GM12864 (cell line): ENCODE measurements around the gene MB21D2.

Experiments
- DNase-seq: peaks from one replicate; pipeline ENCODE4 v3.0.0-alpha.2; 2011; ENCODE audit warnings: low read depth
- H3K4me3 ChIP-seq: 2 replicates; pipeline ENCODE4 v1.5.1; 2011; ENCODE audit warnings: mild to moderate bottlenecking, low read depth, low read length, control low read depth
- TF ChIP-seq, protein P1 (sequence below): IDR thresholded peaks from 2 replicates; pipeline ENCODE4 v1.5.1; 2011; ENCODE audit warnings: low read depth, mild to moderate bottlenecking, moderate library complexity, low read length, control low read depth, inconsistent platforms; ENCODE audit errors: missing control alignments

Gene MB21D2

GRCh38 chr3:192870822-192871221, 46.8 kb downstream of the MB21D2 start:
- no peak overlapping the region for H3K4me3 ChIP-seq
- TF ChIP-seq, protein P1, sequence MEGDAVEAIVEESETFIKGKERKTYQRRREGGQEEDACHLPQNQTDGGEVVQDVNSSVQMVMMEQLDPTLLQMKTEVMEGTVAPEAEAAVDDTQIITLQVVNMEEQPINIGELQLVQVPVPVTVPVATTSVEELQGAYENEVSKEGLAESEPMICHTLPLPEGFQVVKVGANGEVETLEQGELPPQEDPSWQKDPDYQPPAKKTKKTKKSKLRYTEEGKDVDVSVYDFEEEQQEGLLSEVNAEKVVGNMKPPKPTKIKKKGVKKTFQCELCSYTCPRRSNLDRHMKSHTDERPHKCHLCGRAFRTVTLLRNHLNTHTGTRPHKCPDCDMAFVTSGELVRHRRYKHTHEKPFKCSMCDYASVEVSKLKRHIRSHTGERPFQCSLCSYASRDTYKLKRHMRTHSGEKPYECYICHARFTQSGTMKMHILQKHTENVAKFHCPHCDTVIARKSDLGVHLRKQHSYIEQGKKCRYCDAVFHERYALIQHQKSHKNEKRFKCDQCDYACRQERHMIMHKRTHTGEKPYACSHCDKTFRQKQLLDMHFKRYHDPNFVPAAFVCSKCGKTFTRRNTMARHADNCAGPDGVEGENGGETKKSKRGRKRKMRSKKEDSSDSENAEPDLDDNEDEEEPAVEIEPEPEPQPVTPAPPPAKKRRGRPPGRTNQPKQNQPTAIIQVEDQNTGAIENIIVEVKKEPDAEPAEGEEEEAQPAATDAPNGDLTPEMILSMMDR: no peak
- no peak for DNase-seq

- no peak for DNase-seq
- H3K4me3 ChIP-seq: no peak overlapping the region
- TF ChIP-seq, protein P1: no peak
These were observed 48.3 kb downstream of the MB21D2 start for GRCh38 chr3:192869131-192870031.

- TF ChIP-seq, protein P1: no peak
- no peak overlapping the region for H3K4me3 ChIP-seq
- no peak for DNase-seq
These were observed 50.0 kb downstream of the MB21D2 start for GRCh38 chr3:192867645-192868044.

DNA sequence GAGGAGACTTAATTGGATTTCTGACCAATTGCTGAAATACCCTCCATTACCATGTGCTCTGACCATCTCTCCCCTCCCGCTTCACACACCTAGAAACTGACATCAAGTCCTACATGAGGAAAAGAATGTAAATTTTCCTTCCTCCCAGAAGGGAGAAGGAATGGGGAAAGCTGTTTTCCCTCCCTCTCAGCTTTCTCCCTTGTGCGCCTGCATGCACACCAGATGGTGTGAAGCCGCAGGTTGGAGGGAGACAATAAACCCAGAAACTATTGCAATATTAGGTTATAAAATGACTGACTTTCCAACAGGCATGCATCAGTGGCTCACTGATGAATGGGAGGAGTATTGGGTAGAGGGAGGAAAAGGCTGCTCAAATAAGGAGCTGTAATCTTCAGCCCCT, 50.9 kb downstream of the MB21D2 start:
- TF ChIP-seq, protein P1: no peak
- DNase-seq: no peak
- H3K4me3 ChIP-seq: no peak overlapping the region

- H3K4me3 ChIP-seq: peak overlapping the region; percentile 17; the same call in 1 of the 2 replicates
- TF ChIP-seq, protein P1: no peak
- DNase-seq: no peak
These were observed 52.7 kb downstream of the MB21D2 start for GRCh38 chr3:192864941-192865340.

DNA sequence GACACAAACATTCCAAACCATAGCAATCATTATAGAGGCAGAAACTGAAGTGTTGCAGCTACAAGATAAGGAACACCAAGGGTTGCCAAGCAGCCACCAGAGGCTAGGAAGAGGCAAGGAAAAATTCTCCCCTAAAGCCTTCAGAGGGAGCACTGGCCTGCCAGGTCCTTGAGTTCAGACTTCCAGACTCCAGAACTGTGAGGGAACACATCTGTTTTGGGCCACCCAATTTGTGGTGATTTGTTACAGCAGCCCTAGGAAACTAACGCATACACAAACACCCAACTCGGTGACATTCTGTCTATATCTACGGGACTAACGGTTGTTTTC, 54.6 kb downstream of the MB21D2 start:
- DNase-seq: no peak
- TF ChIP-seq, protein P1: no peak
- H3K4me3 ChIP-seq: no peak overlapping the region
